Activated T-cell treated with anti-CD3 and anti-CD28 coated beads for 4 hours (primary cell): Measurements from ENCODE around the gene NDUFAF8.
A peak's percentile ranks its signal among the peaks of the same experiment; 100 is the strongest.
"Not testable (repeated sequence)": the region's sequence is repeated elsewhere in the genome, so short reads cannot be mapped to it uniquely, and the experiment has no call there.

ENCODE experiments used
- DNase-seq: peaks from one replicate; pipeline ENCODE4 v3.0.0-alpha.2; 2020

NDUFAF8 gene

DNA sequence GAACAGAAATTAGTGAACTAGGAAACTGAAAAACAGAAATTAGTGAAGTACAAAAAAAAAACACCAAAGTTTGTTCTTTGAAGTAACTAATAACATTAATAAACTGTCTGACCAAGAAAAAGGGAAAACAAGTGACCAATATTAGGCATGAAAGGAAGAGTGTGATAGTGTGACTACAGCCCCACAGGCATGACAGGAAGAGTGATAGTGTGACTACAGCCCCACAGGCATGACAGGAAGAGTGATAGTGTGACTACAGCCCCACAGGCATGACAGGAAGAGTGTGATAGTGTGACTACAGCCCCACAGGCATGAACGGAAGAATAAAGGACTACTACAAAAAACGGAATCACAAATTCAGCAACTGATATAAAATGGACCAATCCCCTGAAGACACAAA, 11.5 kb upstream of the NDUFAF8 start:
- DNase-seq: not testable (repeated sequence)

DNA sequence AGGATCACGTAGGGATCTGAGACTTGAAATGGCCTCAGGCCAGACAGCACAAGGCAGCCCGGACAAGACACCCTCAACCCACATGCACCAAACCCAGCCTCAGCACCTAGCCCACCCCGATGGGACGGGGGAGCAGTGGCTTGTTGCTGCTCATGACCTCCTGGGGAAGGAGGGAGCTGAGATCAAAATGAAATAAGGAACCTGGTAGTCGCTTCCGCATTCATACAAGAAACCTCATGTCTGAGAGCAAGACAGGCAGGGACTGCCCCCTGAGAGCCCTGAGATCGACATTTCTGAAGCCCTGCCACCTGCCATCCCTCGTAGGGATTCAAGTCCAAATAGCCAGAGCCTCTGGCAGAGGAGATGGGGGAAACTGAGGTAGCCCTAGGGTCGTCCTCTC, 10.7 kb upstream of the NDUFAF8 start:
- DNase-seq: no peak

DNA sequence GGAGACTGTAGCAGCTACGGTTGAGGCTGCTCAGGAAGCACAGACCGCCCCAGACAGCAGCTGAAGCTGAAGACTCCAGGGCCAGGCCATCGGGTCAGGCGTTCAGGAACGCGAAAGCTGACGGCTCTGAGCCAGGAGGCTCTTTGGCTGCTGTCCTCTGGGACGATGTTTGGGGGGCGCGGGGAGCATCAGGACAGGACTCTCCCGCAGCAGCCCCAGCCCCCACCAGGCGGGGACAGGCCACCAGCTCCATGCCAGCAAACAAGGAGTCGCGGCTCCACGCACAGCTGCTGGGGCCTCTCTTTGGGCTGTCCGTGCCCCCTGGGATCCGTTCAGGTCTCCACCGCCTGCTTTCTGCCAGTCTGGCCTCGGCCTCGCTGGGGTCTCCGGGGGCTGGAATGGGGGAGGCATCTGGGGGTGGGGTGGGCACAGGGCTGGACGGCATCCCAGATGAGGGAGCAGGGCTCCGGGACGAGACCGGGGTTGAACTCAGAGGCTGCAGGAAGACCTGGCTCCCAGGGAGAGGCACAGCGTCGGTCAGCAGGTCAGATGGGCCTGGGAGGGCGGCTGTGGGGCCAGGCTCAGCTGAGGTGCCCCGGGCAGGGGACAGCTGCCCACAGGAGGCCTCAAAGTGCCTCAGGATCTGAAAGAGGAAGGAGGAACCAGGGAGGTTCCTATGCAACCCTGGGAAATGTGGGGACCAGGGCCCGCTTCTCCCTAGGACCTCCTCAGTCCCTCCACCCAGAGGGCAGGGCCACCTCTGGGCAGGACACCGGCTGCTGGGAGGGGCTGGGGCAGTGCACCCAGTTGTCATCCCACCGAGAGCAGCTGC, 10.1 kb upstream of the NDUFAF8 start:
- DNase-seq: no peak

- DNase-seq: no peak
Observed at GRCh38 chr17:81229666-81229920, 9.5 kb upstream of the NDUFAF8 start.

DNA sequence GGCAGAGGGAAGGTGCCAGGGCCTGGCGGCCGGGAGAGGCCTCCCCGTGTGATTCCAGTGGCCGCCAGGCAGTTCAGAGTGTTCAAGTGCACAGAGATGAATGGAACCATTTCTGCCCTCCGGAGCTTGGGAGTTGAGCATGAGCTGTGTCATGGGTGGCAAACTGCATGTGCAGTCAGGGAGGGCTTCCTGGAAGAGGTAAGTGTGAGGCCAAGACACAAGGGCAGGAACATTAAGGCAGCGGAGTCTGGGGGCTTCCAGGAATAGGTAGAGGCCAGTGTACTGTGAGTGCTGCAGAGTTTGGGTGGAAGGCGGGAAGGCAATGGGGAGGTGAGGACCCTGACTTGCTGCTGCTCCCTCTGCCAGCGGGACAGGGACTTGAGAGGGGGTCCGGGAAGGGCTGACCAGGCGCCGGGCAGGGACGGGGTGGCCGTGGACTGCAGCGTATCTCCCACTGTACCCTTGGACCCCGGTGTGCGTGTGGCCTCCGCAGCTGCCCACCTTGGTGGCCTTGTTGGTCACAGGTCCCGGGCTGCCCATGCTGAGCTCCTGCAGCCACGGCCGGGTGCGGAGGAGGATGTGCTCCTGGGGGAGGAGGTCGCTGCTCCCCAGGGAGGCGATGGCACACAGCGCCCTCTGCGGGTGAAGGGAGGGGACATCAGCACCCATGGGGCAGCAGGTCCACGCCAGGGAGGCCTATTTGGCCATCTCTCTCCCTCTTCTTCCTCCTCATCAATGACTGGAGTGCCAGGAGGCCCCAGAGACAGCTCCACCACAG, 8.9 kb upstream of the NDUFAF8 start:
- DNase-seq: no peak

- DNase-seq: no peak
Observed at GRCh38 chr17:81231121-81231645, 7.9 kb upstream of the NDUFAF8 start.

- no peak for DNase-seq
Observed at GRCh38 chr17:81231766-81232581, 7.1 kb upstream of the NDUFAF8 start.

DNA sequence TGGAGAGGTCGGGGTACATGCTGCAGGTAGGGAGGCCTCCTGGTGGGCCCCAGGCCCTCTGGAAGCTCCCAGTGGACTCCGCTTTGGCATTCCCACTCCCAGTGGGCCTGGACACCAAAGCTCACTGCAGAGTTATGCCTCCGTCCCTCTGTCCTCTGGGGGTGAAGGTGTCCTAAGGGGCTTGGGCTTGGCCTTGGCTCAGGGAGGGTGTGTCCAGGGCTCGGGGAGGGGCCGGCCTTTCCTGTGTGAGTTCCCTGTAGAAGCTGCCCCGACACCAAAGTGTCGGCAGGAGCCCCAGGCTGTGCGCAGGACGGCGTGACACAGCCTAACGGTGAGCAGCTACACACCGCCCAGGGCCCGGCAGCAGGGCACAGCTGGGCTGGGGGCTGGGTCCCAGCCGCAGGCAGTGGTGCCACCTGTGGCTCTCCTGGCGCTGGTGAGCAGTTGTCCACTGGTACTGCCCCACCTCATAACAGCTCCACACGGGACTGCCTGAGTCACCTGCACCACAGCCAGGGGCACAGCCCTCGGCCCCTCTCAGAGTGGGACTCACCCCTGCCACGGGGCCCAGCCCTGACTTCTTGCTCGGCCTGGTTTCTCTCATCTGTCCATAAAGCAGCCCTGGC, 6.4 kb upstream of the NDUFAF8 start:
- DNase-seq: no peak

DNA sequence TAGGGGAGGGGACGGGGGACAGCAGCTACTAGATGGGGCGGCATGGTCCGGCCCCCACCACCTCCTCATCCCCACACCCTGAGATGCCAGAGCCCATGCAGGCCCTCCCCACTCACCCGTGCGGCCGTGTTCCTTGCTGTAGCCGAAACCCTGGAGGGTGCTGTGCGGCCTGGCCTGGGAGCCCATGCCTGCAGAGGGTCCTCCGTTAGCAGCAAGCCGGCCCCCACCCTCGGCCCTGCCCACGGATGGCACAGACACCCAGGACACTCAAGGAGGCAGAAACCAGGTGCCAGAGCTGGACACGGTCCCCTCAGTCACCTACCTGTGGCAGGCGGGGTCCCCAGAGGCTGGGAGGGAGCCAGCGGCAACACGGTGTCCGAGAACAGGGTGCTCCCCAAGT, 5.8 kb upstream of the NDUFAF8 start:
- DNase-seq: no peak

- DNase-seq: no peak
Observed at GRCh38 chr17:81233811-81234505, 5.2 kb upstream of the NDUFAF8 start.

DNA sequence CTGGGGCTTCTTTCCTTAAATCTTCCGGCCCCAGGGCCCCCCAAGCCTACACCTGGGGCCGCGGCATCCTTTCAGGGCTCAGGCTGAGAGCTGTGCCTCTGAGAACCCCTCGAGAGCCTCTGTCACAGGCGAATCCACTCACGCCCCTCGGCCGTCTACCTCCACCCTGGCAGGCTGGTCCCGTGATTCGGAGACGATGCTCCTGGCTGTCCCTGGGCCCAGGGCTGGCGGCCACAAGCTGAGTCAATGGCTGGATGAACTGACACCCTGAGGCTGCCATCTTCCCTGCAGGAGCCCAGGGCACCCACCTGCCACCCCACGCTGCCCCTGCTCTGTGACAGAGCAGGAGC, 4.6 kb upstream of the NDUFAF8 start:
- DNase-seq: no peak

DNA sequence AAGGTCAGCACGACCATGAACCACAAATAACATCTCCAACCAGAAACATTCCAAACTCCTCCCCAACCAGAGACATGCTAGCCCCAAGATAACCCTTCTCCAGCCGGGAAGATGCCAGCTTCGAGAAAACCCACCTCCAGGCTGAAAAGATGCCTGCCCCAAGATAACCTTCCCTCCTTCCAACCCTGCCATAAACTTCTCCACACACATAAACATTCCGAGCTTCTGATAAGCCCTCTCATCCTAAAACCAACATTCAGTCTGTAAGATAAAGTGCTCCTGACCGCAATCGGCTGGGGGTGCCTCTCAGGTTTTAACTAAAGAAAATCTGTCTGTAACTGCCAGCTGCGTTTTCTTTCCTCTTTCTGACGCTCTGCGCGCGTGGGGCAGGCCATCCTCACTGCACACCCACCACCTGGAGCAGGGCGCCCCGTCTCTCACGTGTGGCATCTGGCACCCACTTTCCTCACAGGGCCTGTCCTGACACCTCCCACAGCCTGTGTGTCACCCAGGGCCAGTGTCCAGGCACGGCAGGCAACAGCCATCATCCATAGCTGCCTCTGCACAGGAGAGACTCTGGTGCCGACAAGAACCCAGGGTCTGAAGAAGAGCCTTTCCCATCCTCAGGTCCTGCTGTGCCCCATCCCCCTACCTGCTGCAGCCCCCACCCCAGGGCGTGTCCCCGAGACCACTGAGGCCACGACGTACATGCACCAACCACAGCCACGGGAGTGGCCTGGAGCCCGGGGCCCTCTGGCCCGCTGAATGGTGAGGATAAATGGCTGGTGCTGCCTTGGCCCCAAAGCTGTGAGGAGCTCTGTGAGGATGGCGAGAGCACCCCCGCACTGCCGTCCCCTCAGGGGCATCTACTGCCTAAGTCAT, 3.9 kb upstream of the NDUFAF8 start:
- no peak for DNase-seq

GRCh38 chr17:81235822-81236740, 3.0 kb upstream of the NDUFAF8 start:
- DNase-seq: no peak

GRCh38 chr17:81236784-81237183, 2.3 kb upstream of the NDUFAF8 start:
- DNase-seq: no peak

DNA sequence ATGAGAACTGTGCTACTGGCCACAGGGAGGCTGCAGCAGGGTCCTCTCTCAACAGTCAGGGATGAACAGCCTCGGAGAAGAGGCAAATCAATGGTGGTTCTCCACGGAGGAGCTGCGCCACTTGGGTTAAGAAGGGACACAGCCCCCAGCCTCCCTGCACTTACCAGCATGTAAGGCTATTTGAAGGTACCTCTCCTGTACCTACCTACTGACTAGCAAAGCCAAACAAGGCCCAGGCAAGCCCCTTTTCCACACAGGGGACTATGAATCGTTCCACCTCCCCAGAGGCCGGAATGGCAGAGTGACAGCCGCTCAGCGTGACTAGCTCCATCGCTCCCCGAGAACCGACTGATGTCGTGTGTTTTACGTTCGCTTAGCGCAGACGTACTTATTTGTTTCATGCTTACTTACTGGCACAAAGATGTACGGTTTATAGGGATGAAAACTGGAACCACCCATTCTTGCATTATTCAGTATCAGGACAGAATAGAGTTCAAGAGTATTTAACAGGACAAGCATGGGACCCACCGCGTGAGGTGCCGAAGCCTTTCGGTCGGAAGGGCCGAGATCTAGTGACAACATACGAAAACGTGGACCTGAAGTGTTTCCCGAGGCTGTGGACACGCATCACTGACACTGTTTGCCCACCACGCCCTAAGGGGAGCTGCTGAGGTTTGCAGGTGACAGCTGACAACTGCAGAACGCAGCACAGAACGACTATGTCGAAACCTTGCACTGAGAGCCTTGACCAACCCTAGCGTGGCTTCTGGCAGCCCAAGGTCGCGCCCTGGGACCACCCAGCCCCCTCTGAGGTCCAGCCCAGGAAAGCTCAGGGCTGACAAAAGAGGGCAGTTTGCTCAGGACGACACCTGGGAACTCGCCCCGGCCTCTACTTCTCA, 1.3 kb upstream of the NDUFAF8 start:
- no peak for DNase-seq

- no peak for DNase-seq
Observed at GRCh38 chr17:81238490-81238814, 666 bp upstream of the NDUFAF8 start.

DNA sequence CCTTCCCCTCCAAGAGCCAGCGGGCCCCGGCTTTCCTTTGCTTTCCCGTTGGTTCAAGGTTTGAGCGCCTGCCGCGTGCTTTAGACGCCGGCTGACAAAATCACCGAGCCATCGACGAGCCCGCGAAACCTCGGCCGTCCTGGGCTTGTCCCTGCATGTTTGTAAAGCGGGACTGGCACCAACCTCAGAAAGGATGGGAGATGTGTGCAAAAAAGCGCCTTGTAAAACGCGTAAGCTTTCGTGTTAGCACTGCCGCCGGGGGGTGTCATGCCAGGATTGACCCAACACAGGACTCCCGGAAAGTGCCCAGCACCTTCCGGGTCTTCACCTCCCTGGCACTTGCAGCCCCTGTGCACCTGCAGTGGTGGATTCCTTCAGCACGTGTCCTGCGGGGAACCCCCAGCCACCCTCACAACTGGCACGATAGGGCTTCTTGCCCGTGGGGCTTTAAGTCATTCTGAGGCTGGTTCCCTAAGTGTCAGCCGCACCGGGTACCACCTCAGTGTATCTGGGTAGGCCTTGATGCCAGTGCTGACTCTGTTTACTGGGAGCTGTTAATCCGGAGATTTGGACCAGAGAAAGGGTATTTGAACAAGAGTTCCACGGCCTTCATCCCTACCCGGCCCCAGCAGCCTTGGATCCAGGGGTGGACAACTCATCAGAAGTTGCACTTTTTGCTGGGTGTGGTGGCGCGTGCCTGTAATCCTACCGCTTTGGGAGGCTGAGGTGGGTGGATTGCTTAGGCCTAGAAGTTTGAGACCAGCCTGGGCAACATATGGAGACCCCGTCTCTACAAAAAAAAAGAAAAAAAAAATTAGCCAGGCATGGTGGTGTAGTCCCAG, 817 bp downstream of the NDUFAF8 start:
- peak; percentile 33 for DNase-seq

DNA sequence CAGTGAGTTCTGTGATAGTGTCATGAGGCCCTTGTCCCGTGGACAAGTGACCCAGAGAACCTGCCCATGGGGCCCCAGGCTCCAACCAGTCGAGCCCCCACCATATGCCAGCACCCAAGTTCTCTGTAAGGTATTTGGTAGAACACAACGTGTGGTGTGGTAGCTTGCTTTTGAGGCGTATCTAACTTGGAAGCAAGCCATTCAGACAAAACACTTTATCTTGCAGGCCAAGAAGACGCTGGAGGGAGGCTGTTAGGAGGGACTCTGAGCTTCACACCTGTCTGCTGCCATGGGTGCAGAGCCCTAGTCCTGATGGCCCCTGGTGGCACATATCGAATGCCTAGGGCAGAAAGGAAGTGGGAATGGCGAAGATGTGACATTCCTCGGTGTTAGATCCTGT, 1.6 kb downstream of the NDUFAF8 start:
- no peak for DNase-seq
